NCI-H2107 treated with DMSO at 0.1 percent for 48 hours (cell line): Measurements from ENCODE around the gene CYP1A1.

Experiments
- DNase-seq: peaks from one replicate; lab custom pipeline; 2025; ENCODE audit not compliant: unreplicated experiment; lab: John Stamatoyannopoulos, UW

The CYP1A1 gene, protein sequence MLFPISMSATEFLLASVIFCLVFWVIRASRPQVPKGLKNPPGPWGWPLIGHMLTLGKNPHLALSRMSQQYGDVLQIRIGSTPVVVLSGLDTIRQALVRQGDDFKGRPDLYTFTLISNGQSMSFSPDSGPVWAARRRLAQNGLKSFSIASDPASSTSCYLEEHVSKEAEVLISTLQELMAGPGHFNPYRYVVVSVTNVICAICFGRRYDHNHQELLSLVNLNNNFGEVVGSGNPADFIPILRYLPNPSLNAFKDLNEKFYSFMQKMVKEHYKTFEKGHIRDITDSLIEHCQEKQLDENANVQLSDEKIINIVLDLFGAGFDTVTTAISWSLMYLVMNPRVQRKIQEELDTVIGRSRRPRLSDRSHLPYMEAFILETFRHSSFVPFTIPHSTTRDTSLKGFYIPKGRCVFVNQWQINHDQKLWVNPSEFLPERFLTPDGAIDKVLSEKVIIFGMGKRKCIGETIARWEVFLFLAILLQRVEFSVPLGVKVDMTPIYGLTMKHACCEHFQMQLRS

DNA sequence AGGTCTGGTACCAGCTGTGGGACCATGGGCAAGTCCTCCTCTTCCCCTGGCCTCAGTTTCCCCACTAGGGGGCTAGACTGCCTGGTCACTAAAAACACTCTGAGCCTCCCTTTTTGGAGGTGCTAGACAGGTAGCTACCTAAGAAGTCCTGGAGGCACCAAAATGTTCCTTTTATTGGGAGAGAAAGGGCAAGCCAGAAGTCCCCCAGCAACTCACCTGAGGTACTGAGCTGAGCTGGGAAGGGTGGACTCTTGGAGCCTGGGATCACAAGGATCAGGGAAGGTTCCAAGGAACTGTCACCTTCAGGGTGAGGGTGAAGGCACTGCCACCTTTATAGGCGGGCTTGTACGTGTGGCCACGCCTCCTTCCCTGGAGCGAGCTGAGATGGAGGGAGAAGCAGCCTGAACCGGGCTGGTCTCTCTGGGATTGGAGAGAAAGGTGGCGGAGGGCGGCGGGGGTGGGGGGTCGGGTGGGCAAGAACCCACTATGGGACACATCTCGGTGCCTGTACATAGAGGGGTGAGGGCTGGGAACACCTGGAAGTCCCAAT lies at the start of gene CYP1A1:
Gene CYP1A1 (minus strand): TSS at position 304 of the 550 bp plus-strand sequence. CDS start 2,431 bp downstream, outside the sequence.
- DNase-seq = no peak

DNA sequence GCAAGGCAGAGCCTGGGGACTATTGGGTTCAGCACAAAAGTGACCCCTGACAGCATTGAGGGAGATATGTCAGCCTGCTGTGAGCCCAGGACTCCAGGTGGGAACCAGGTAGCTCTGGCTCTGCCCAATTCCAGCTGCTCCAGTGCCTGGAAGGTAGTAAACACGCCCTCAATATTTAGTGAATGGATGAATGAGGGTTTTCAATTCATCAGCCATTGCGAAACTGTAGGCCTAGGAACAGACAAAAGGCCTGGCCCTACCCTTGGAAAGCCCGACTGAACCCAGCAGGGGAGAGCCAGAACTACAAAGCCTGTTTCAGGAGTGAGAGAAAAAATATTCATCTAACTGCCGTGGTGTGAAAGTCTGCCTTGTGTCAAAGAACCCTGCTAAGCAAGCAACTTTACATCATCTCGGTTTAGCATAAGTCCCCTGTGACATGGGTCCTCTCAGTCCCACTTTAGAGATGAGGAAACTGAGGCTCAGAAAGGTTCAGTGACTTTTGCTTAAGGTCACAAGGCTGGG lies 48.5 kb upstream of the CYP1A1 start:
- peak; percentile 85 for DNase-seq

DNA sequence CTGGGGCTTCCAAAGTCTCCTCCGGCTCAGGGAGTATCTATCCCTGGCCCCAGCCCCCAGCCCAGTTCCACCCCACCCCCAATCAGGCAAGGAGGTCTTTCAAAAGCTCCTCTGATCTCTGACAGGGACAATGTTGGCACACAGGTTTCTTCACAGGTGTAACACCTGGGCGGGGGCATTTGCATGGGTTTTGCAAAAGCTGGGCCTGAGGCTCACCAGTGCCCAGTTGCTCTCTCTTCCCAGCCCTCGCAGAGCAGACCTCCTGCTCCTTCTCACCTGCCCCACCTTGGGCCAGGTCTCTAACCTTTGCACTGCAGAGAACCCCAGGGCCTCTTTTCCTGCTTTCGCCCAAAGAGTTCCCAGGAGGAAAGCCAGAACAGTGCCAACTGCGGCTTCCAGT lies 48.0 kb upstream of the CYP1A1 start:
- no peak for DNase-seq

DNA sequence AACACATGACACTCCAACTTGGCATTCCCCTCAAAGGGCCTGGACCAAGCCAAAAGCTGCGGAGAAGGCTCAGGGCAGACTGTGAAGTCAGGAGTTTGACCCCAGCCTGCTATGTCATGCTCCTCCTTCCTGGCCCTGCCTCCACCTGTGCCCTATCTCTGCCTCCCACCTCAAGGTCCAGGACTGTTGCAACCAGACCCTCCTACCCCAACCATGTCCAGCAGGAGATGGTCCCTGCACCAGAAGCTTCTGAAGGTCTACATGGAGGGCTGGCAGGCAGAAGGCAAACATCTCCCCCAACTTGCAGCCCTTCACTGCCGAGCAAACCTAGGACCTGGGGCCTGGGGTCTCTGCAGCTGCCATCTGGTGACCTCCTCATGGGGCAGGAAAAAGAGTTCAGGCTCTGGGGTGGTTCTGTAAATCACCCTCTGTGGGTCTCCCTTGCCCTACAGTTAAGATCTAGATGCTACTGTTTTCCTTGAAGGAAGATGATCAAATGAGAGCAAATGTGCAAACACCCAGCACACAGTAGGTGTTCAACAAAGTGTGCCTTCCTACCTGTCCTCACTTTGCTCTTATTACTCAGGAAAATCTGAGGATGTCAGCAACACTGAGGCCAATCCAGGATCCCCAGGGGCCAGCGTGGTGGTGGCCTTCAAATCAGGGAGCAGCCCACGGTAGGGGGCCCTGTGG lies 45.0 kb upstream of the CYP1A1 start:
- DNase-seq = no peak

DNA sequence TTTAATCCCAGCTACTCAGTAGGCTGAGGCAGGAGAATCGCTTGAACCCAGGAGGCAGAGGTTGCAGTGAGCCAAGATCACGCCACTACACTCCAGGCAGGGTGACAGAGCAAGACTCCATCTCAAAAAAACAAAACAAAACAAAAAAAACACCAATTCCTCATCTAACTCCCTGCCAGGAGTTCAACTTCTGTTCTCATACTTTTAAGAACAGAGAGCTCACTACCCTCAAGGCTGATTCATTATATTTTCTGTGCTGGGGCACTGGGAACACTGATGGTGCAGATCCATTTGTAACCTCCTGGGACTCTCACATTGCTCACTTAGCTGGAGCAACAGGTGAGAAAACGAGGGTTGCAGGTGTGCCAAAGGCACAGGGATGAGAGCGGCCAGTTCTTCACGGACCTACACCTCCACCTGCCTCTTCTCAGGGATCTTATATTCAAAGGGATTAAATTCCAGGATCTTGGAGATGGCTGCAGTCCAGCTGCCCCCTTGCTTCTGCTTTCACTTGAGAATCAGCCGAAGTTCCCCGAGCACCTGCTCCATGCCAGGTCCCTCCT lies 44.2 kb upstream of the CYP1A1 start:
- DNase-seq = peak; percentile 36

DNA sequence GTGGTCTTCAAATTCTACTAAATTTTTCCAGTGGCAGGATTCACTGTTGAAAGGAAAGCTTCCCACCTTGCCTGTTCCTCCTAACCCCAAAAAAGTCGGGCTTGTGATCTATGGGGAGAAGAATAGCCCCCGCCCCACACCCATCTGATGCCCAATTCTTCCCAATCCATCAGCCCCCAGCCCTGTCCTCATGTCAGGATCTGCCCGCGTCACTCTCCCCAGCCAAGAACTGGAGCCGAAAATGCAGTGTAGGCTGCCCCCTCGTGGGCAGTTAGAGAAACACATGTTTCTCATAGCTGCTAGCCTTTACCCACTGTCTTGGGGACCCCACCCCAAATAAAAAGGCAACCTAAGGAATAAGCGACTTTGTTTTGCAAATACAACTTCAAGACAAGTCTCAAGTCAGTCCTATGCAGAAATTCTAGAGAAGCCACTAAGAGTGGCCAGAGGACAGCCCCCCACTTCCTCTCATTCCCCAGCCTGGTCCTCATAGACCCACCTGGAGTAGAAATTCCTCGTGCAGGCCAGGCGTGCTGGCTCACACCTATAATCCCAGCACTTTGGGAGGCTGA lies 43.5 kb upstream of the CYP1A1 start:
- DNase-seq = peak; percentile 24

DNA sequence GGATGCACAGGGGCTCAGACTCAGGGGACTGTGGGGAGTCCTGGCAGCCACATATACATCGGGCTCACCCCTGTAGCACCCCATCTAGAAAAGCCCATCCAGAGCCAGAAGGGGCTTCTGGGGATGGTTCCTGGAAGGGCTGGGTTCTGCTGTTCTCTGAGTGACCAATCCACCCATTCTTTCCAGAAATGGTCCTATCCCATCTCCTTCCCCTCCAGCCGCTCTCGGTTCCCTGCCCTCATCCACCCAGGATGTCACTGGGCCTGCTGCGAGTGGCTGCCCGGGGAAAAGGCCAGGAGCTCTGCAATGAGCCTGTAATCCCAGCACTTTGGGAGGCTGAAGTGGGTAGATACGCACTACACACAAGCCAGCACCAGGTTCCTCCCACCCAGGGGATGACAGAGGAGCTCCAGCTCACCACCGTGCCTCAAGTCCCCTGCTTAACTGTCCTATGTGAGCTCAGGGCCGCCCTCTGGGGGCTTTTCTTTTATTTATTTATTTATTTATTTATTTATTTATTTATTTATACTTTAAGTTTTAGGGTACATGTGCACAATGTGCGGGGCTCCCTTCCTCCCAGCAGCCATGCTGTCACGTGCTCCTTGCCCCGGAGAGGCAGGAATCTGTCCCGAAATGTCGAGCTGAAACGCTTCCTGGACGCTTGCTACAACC lies 42.9 kb upstream of the CYP1A1 start:
- no peak for DNase-seq

DNA sequence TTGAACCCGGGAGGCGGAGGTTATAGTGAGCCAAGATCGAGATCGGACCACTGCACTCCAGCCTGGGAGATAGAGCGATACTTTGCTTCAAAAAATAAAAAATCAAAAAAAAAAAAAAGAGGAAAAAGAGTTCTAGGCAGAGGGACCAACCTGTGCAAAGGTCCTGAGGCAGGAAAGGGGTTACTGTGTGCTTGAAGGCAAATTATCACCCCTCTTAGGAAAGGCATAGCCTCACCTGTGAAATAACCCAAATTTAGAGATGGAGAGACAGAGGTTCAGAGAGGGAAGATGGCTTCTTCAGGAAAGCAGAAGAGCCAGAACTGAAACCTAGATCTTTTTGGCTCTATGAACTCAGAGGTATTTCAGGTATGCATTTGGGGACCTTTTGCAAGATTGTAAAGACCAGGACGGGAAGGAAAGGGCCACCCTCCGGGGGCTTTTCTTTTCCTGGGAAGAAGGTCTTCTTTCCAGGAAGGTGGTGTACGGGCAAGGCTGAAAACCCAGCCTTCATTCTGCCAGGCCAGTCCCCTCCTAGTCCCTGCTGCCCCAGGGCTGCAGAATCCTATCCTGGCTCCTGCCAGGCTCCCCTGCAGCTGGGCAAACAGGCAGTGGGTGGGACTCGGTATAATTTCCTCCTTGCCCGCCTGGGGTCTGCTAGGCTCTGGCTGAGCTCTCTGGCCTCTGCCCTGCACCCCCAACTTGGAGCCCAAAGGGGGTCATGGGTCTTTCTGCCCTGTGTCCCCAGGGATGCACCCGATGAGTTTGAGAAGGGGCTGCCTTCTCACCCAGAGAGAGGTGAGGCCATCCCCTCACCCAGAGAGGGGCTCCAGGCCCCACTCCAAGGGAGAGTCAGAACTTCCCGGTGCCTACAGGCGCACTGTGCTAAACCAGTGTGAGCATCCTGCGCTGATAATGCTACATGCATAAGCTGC lies 42.1 kb upstream of the CYP1A1 start:
- DNase-seq = no peak

DNA sequence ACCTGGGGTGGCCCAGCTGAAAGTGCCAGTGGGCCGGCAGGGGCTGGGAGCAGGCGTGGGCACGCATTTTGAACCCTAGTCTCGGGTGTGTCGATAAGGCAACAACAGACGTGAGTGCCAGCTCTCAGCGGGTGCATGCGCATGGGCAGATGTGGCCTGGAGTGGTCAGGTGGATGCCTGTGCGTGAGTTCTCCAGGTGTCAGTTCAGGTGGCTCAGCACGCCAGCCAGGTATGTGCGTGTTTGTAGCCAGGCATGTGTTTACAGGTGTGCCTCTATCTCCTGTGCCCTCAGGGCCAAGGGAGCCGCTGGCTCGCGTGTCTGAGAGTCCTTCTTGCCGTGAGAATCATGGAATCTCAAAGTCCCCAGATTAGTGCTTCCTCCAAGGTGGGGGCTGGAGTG lies 38.1 kb upstream of the CYP1A1 start:
- DNase-seq = no peak

DNA sequence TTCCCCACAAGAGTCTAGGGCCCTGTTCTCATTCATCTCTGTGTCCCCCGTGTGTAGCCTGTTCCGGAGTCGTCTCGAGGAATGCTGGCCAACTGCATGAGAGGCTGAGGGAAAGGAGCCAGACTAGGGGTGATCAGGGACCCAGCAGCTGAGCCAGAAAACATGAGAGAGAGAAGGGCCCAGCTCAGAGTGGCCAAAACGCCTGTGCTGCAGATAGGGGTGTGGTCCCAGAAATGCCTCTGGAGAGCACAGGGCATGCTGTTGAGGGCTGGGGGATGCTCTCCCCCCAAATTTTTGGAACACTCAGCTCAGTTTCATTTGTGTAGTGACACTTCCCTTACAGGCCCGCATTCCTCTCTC lies 37.4 kb upstream of the CYP1A1 start:
- no peak for DNase-seq

DNA sequence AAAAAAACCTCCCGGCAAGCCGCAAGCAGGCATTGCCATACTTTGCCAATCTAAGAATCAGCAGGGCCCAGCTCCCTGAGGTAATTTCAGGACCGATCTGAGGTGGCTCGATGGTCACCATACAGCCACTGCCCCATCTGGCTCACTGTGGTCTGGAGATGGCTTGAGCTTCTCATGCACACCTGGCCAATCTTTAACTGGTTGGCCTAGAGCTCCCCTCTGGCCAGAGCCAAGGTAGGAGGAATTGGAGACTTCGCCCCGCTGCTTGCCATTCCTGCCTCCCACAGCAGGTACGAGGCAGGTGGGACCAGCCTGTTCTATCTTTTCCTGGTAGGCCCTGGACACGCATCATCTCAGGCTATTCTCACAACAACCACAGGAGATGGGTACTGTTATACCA lies 33.4 kb upstream of the CYP1A1 start:
- no peak for DNase-seq

DNA sequence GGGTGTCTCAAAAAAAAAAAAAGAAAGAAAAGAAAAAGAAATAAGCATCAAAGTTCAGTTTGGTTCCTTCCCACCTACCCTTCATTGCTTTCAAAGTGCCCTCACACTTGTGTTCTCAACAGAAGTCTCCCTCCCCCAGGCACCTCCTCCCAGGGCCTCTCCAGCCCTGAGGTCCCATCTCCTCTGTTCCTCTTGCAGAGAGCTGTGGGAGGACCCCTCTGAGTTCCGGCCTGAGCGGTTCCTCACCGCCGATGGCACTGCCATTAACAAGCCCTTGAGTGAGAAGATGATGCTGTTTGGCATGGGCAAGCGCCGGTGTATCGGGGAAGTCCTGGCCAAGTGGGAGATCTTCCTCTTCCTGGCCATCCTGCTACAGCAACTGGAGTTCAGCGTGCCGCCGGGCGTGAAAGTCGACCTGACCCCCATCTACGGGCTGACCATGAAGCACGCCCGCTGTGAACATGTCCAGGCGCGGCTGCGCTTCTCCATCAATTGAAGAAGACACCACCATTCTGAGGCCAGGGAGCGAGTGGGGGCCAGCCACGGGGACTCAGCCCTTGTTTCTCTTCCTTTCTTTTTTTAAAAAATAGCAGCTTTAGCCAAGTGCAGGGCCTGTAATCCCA lies 29.4 kb upstream of the CYP1A1 start:
- DNase-seq = no peak

DNA sequence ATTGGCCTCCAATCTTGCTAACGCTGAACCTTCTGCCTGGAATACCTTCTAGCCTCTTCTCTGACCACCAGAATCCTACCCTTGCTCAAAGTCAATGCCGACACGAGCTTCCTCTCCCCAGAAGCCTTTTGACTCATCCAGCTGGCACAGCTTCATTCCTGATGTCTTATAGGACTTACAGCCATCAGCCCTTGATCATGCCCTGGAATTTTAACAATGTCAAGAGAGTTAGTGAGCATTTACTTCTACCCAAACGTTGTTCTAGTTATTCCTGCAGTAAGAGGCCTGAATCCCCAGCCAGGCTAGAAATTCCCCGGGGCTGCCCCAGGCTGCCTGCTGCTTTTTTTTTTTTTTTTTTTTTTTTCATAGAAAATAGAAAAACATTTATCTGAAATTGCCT lies 27.2 kb upstream of the CYP1A1 start:
- no peak for DNase-seq

DNA sequence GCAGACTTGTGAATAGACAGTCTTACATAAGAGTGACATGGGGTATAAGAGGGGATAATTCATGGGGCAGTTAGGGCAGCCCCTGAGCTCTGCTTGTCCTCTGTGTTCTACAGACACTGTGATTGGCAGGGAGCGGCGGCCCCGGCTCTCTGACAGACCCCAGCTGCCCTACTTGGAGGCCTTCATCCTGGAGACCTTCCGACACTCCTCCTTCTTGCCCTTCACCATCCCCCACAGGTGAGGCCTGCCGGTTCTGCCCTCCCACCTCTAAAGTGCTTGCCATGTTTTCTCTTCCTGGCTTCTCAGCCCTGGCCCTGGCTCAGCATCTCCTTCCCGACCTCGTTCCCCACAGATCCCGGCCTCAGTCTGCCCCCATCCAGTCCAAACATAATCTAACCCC lies 26.7 kb upstream of the CYP1A1 start:
- no peak for DNase-seq

DNA sequence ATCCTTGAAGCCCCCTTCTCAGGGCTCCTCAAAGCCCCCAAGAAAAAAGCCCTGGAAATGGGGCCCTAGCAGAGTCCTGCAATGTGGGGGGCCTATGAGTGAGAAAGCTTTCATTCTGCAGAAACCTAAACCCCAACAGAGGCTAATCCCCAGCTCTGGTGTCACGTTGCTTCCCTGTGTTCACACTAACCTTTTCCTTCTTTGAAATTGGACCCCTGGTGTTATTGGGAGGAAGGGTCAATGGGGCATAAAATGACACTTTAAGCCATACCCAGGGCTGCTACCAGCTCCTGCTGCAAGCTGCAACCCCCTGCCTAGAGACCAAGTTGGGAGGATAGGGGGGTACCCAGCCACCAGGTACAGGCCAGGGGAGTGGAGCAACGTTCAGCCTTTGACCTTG lies 25.4 kb upstream of the CYP1A1 start:
- no peak for DNase-seq

DNA sequence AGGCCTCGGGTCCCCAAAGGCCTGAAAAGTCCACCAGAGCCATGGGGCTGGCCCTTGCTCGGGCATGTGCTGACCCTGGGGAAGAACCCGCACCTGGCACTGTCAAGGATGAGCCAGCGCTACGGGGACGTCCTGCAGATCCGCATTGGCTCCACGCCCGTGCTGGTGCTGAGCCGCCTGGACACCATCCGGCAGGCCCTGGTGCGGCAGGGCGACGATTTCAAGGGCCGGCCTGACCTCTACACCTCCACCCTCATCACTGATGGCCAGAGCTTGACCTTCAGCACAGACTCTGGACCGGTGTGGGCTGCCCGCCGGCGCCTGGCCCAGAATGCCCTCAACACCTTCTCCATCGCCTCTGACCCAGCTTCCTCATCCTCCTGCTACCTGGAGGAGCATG lies 24.5 kb upstream of the CYP1A1 start:
- DNase-seq = no peak

DNA sequence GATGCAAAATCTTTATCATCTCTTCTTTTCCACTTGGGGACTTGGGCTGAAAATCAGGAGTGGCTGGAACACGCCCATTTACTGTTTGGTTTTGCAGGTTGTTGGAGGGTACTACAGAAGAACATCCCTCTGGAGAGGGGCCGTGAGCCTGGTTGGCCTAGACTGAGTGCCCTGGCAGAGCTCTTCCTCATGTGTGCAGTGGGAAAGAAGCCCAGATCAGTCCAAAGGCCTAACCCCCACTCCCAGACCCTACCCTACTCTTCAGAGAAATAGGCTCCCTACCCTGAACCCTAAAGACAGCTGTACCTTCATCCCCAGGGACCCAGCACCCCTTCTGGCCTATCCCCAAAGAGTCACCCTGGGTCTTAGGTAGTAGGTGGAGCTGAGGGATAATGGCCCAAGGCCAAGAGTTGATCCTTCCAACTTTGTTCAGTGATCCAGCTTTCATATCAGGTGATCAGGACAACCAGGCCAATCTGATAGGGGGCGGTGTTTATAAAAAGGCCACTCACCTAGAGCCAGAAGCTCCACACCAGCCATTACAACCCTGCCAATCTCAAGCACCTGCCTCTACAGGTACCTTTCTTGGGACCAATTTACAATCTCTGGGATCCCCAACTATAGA lies 23.1 kb upstream of the CYP1A1 start, which contains the start of gene CYP1A2:
Gene CYP1A2 (plus strand): TSS at position 524 of the 625 bp plus-strand sequence. CDS start 894 bp downstream, outside the sequence.
- no peak for DNase-seq

DNA sequence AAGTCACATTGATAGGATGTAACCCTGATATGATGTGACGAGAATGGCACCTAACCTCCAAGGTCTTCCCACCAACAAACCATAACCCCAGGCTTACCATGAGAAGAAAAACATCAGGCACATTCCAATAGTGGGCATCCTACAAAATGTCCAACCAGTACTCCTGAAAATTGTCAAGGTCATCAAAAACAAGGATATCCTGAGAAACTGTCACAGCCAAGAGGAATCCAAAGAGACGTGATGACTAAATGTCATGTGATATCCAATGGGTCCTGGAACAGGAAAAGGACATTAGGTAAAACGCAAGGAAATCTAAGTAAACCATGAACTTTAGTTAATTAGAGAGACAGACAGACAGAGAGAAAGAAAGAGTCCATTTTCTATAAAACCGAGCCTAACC lies 21.1 kb upstream of the CYP1A1 start:
- no peak for DNase-seq

DNA sequence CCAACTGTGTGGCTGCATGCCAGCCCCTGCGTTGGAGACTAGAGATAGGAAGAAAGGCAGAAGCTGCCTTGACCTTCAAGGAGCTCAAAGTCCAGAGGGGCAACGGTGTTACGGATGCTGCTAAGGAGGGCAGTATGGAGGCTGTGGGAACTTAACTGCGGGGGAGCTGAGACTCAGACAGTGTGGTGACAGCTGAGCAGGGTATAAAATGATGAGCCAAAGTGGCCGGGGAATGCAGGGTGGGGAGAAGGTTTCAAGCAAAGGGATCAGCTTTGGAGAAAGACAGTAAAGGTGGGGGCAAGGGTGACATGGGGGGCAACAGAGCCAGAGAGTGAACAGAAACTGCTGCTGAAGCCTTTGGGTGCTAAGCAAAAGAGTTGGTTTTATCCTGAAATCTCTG lies 17.1 kb upstream of the CYP1A1 start:
- no peak for DNase-seq
